Muscle layer of duodenum (tissue), 2 donors: ENCODE measurements around the gene BAHCC1.

Experiments
- H3K27ac ChIP-seq: one replicate; pipeline ENCODE4 v1.7.0; 2013; ENCODE audit warnings: mild to moderate bottlenecking, low read length
- H3K27me3 ChIP-seq: one replicate; pipeline ENCODE4 v1.7.0; 2013; ENCODE audit warnings: low read depth, mild to moderate bottlenecking, control low read depth, low read length
- H3K36me3 ChIP-seq, 2 donors: one replicate each; pipeline ENCODE4 v1.7.0; 2013; ENCODE audit warnings: low read length in 2 of 2, control low read depth in 1 of 2, mild to moderate bottlenecking in 1 of 2; ENCODE audit not compliant: insufficient read depth in 2 of 2, control insufficient read depth in 1 of 2
- H3K4me1 ChIP-seq, 2 donors: one replicate each; pipeline ENCODE4 v1.7.0; 2013; ENCODE audit warnings: low read length in 2 of 2, mild to moderate bottlenecking in 2 of 2, control low read depth in 1 of 2, moderate library complexity in 1 of 2; ENCODE audit not compliant: insufficient read depth in 2 of 2, control insufficient read depth in 1 of 2
- H3K4me3 ChIP-seq, 2 donors: one replicate each; pipeline ENCODE4 v1.7.0; 2013; ENCODE audit warnings: low read length in 2 of 2, low read depth in 1 of 2, mild to moderate bottlenecking in 1 of 2
- H3K9me3 ChIP-seq, 2 donors: one replicate each; pipeline ENCODE4 v1.7.0; 2013; ENCODE audit warnings: low read length in 2 of 2, control low read depth in 1 of 2, mild to moderate bottlenecking in 1 of 2; ENCODE audit not compliant: control insufficient read depth in 1 of 2
- donor health status: healthy.

Gene BAHCC1

GRCh38 chr17:81390029-81390872 is 5.0 kb upstream of the BAHCC1 start:
- no peaks in the 10 kb centered on the region for H3K27me3 ChIP-seq
- H3K4me1 ChIP-seq = peaks cover 32 to 64% of the 10 kb centered on the region in 2 donors
- no peaks in the 10 kb centered on the region for H3K9me3 ChIP-seq
- no peak overlapping the region for H3K4me3 ChIP-seq
- no peak overlapping the region for H3K27ac ChIP-seq
- no peaks in the 10 kb centered on the region for H3K36me3 ChIP-seq

- H3K9me3 ChIP-seq = no peaks in the 10 kb centered on the region
- H3K27ac ChIP-seq = no peak overlapping the region
- peaks cover 27 to 58% of the 10 kb centered on the region in 2 donors for H3K4me1 ChIP-seq
- no peaks in the 10 kb centered on the region for H3K27me3 ChIP-seq
- no peaks in the 10 kb centered on the region for H3K36me3 ChIP-seq
- no peak overlapping the region for H3K4me3 ChIP-seq
These were observed 4.4 kb upstream of the BAHCC1 start for GRCh38 chr17:81390873-81391255.

DNA sequence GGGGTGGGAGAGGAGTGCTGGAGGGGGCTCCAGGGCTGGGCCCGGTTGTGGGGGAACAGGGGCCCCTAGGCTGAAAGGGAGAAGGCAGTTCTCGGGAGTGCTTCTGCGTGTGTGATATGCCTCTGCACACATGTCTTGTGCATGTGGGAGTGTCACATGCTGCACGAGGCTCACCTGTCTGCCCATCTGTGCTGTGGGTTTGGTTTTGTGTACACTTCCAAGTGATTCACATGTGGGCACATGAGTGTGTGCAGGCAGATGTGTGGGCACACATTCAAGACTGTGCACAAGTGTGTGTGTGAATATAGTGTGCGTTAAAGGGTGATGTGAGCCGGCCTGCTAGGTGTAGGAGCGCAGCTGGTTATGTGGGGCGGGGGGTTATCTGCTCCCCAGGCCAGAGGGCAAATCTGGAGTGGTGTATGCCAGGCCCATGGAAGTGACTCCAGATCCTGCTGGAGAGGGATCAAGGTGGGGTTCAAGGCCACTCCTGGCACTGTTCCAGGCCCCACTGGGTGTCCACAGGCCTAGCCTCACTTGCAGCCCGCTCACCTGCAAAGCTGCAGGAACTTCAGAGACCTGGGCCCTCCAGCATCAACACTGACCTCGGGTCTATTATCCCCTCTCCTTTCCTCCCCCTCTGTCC is 3.8 kb upstream of the BAHCC1 start:
- H3K27ac ChIP-seq = no peak overlapping the region
- H3K4me3 ChIP-seq = peak overlapping the region; percentile 50 to 82
- H3K9me3 ChIP-seq = no peaks in the 10 kb centered on the region
- H3K36me3 ChIP-seq = no peaks in the 10 kb centered on the region
- no peaks in the 10 kb centered on the region for H3K27me3 ChIP-seq
- peaks cover 26 to 53% of the 10 kb centered on the region in 2 donors for H3K4me1 ChIP-seq

DNA sequence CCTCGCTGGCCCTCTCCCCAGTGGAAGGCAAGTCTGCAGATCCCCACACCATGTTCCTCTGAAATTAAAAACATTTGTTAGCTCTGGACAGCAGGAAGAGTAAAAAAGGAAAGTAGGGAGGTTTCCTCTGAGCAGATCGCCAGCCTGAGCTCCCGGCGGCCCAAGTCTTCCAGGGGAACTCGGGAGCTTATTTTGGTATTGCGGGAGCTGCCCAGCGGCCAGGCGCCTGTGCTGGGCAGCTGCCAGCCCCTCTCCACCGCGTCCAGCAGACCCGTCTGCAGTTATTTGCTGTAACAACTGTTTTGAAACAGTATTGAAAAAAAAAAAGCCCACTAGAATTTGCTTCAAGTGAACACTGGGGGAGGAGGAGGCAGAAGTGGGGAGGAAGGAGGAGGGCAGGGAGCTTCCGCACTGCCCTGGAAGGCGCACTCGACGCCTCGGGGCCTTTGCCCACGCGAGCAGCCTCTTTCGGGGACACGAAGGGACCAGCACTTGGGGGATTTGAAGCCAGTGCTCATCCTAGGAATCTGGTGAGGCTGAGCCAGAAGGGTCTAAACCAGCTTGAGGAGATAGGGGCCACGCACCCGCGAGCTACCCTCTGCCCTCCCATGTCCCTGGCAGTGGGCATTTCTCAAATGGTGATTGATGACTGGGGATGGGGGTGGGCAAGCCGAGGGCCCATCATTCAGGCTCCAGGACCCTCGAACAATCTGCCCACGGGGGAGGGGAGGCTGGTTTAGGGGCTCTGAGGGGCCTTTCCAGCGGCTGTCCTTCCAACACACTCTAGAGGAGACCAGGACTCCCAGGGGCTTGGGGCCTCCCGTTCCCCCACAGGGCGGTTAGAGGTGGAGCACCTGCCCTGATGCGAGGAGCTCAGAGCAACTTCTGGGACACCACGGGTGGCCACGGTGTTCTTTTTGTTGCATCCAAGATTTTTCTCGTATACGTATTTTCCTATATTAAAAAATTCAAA is 3.0 kb upstream of the BAHCC1 start:
- no peaks in the 10 kb centered on the region for H3K9me3 ChIP-seq
- peak overlapping the region; percentile 50 to 82 for H3K4me3 ChIP-seq
- no peaks in the 10 kb centered on the region for H3K27me3 ChIP-seq
- peaks cover 26 to 51% of the 10 kb centered on the region in 2 donors for H3K4me1 ChIP-seq
- H3K36me3 ChIP-seq = no peaks in the 10 kb centered on the region
- H3K27ac ChIP-seq = peak overlapping the region; percentile 79

GRCh38 chr17:81392909-81393654 is 2.2 kb upstream of the BAHCC1 start:
- peak overlapping the region; percentile 50 to 82 for H3K4me3 ChIP-seq
- H3K27me3 ChIP-seq = no peaks in the 10 kb centered on the region
- peaks cover 26 to 48% of the 10 kb centered on the region in 2 donors for H3K4me1 ChIP-seq
- H3K36me3 ChIP-seq = no peaks in the 10 kb centered on the region
- H3K9me3 ChIP-seq = no peaks in the 10 kb centered on the region
- peak overlapping the region; percentile 79 for H3K27ac ChIP-seq

GRCh38 chr17:81393684-81394376 is 1.4 kb upstream of the BAHCC1 start:
- Histone ChIP-seq H3K9me3 (no peaks in the 10 kb centered on the region), H3K4me3 (peak overlapping the region; percentile 75 to 82), H3K4me1 (peaks cover 22 to 41% of the 10 kb centered on the region in 2 donors), H3K27ac (peak overlapping the region; percentile 51), H3K27me3 (no peaks in the 10 kb centered on the region), H3K36me3 (no peaks in the 10 kb centered on the region)

DNA sequence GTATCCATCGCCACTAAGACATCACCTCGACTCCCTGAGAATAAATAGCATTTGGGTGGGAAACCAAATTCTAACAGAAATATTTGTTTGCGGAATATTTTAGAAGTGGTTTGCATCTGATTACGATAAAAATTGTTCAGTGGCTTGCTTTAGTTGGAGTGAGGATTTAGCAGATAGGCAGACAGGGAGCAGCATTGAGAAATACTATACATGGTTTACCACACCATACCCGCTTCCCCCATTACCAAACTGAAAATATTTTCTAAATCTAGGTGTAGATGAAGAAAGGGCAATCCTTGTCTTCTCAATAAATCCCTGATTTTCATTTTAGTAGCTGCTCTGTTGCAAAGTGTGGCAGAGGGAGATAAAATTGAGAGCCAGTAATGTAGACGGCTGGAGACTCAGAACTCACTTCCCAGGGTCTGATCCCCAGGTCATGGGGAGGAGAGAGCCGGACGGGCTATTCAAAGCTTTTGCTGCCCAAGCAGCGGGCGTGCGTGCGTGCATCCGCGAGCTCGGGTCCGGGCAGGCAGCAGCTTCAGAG is 808 bp upstream of the BAHCC1 start:
- Histone ChIP-seq H3K4me3 (peak overlapping the region; percentile 75 to 82), H3K36me3 (no peaks in the 10 kb centered on the region), H3K27ac (no peak overlapping the region), H3K4me1 (peaks cover 22 to 35% of the 10 kb centered on the region in 2 donors), H3K9me3 (no peaks in the 10 kb centered on the region), H3K27me3 (no peaks in the 10 kb centered on the region)

GRCh38 chr17:81395600-81396277 is 482 bp downstream of the BAHCC1 start:
- no peaks in the 10 kb centered on the region for H3K9me3 ChIP-seq
- H3K27ac ChIP-seq = peak overlapping the region; percentile 70
- H3K4me1 ChIP-seq = peaks cover 22 to 30% of the 10 kb centered on the region in 2 donors
- H3K36me3 ChIP-seq = no peaks in the 10 kb centered on the region
- no peaks in the 10 kb centered on the region for H3K27me3 ChIP-seq
- H3K4me3 ChIP-seq = peak overlapping the region; percentile 75 to 82

GRCh38 chr17:81396278-81396721 is 1.0 kb downstream of the BAHCC1 start:
- H3K27me3 ChIP-seq = no peaks in the 10 kb centered on the region
- peak overlapping the region; percentile 75 to 82 for H3K4me3 ChIP-seq
- peaks cover 22 to 30% of the 10 kb centered on the region in 2 donors for H3K4me1 ChIP-seq
- no peaks in the 10 kb centered on the region for H3K36me3 ChIP-seq
- no peaks in the 10 kb centered on the region for H3K9me3 ChIP-seq
- H3K27ac ChIP-seq = peak overlapping the region; percentile 70
